Neural progenitor cell (in vitro differentiated cells): Measurements from ENCODE around the gene TBC1D17. TPM values are rescaled to one million over a fixed set of nuclear protein-coding genes. Genes with fewer than 3 reads are reported as not detected.
A peak's percentile ranks its signal among the peaks of the same experiment; 100 is the strongest.

Experiments used
- DNase-seq: peaks from one replicate; pipeline ENCODE4 v3.0.0-alpha.2; 2016; ENCODE audit warnings: low spot score
- H2AFZ ChIP-seq: fragments of 200-600 bp; sonication (generic); replicated peaks from 2 replicates; pipeline ENCODE4 v1.6.1; 2016; ENCODE audit warnings: antibody characterized with exemption
- H3F3A ChIP-seq: fragments of 200-600 bp; sonication (generic); 2 replicates; pipeline ENCODE4 v1.6.1; 2016; ENCODE audit warnings: antibody characterized with exemption, low read depth
- H3K27ac ChIP-seq: fragments of 200-600 bp; sonication (generic); 2 replicates; pipeline ENCODE4 v1.5.1; 2016; ENCODE audit warnings: mild to moderate bottlenecking
- H3K27me3 ChIP-seq: fragments of 200-600 bp; sonication (generic); 2 replicates; pipeline ENCODE4 v1.6.1; 2016; ENCODE audit warnings: mild to moderate bottlenecking, moderate library complexity
- H3K36me3 ChIP-seq: fragments of 200-600 bp; sonication (generic); 2 replicates; pipeline ENCODE4 v1.5.1; 2016
- H3K4me1 ChIP-seq: fragments of 200-600 bp; sonication (generic); 2 replicates; pipeline ENCODE4 v1.6.1; 2016; ENCODE audit warnings: mixed run types
- H3K4me2 ChIP-seq: fragments of 200-600 bp; sonication (generic); 2 replicates; pipeline ENCODE4 v1.6.1; 2016
- H3K4me3 ChIP-seq: fragments of 200-600 bp; sonication (generic); 2 replicates; pipeline ENCODE4 v1.5.1; 2016
- H3K79me2 ChIP-seq: fragments of 200-600 bp; sonication (generic); 2 replicates; pipeline ENCODE4 v1.6.1; 2016; ENCODE audit warnings: low read depth
- H3K9ac ChIP-seq: fragments of 200-600 bp; sonication (generic); 2 replicates; pipeline ENCODE4 v1.6.1; 2016
- H3K9me3 ChIP-seq: fragments of 200-600 bp; sonication (generic); 2 replicates; pipeline ENCODE4 v1.5.1; 2016; ENCODE audit warnings: low read depth
- H4K20me1 ChIP-seq: fragments of 200-600 bp; sonication (generic); 2 replicates; pipeline ENCODE4 v1.6.1; 2016; ENCODE audit warnings: low read depth
- H3K27ac Mint-ChIP-seq: 3 replicates; pipeline ENCODE4 v1.8.0; 2021; ENCODE audit warnings: mixed read lengths
- H3K27me3 Mint-ChIP-seq: 2 replicates; pipeline ENCODE4 v1.8.0; 2022; ENCODE audit warnings: low read depth, mild to moderate bottlenecking, inconsistent platforms, moderate library complexity, mixed read lengths; ENCODE audit not compliant: insufficient read depth
- H3K36me3 Mint-ChIP-seq: 3 replicates; pipeline ENCODE4 v1.8.0; 2021; ENCODE audit warnings: mixed read lengths
- H3K4me1 Mint-ChIP-seq: 3 replicates; pipeline ENCODE4 v1.8.0; 2021; ENCODE audit warnings: mixed read lengths
- H3K4me3 Mint-ChIP-seq: 3 replicates; pipeline ENCODE4 v1.8.0; 2021; ENCODE audit warnings: mild to moderate bottlenecking, moderate library complexity, mixed read lengths
- H3K9me3 Mint-ChIP-seq: 3 replicates; pipeline ENCODE4 v1.8.0; 2020; ENCODE audit warnings: mixed read lengths
- EZH2 ChIP-seq: fragments of 200-600 bp; sonication (generic); IDR thresholded peaks from 2 replicates; pipeline ENCODE4 v1.6.1; 2017; ENCODE audit warnings: antibody characterized with exemption, mild to moderate bottlenecking, moderate library complexity
- EZH2phosphoT487 ChIP-seq: fragments of 200-600 bp; sonication (generic); IDR thresholded peaks from 2 replicates; pipeline ENCODE4 v1.6.1; 2017; ENCODE audit warnings: antibody characterized with exemption
- total RNA-seq: library from RNA; depleted of rRNA; stranded (reverse); fragments of >200 nt; gene quantifications from 2 replicates; pipeline ENCODE4 v1.2.3, GENCODE V29; 2015; ENCODE audit warnings: low replicate concordance
- TF ChIP-seq, protein P1 (sequence below): fragments of 200-600 bp; sonication (generic); IDR thresholded peaks from 2 replicates; pipeline ENCODE4 v1.5.1; 2017; ENCODE audit warnings: antibody characterized with exemption, mild to moderate bottlenecking

The TBC1D17 gene
- total RNA-seq, 1 donor from 2014 or later, result 10.4 TPM

GRCh38 chr19:49881186-49881585 is 3.7 kb downstream of the TBC1D17 start:
- no peak overlapping the region for H3K4me2 ChIP-seq
- peaks cover 5% of the 10 kb centered on the region for H3K4me1 ChIP-seq
- DNase-seq, result no peak
- H2AFZ ChIP-seq, result no peak overlapping the region
- peaks cover 33% of the 10 kb centered on the region for H3K36me3 Mint-ChIP-seq
- no peaks in the 10 kb centered on the region for H3K27me3 ChIP-seq
- H3K27ac Mint-ChIP-seq, result no peak overlapping the region
- peaks cover 5% of the 10 kb centered on the region for H3F3A ChIP-seq
- H3K36me3 ChIP-seq, result peaks cover 4% of the 10 kb centered on the region
- peaks cover 18% of the 10 kb centered on the region for H4K20me1 ChIP-seq
- no peak overlapping the region for H3K27ac ChIP-seq
- no peaks in the 10 kb centered on the region for H3K9me3 ChIP-seq
- peaks cover 14% of the 10 kb centered on the region for H3K4me1 Mint-ChIP-seq
- H3K27me3 Mint-ChIP-seq, result peaks cover 2% of the 10 kb centered on the region
- TF ChIP-seq, protein P1, sequence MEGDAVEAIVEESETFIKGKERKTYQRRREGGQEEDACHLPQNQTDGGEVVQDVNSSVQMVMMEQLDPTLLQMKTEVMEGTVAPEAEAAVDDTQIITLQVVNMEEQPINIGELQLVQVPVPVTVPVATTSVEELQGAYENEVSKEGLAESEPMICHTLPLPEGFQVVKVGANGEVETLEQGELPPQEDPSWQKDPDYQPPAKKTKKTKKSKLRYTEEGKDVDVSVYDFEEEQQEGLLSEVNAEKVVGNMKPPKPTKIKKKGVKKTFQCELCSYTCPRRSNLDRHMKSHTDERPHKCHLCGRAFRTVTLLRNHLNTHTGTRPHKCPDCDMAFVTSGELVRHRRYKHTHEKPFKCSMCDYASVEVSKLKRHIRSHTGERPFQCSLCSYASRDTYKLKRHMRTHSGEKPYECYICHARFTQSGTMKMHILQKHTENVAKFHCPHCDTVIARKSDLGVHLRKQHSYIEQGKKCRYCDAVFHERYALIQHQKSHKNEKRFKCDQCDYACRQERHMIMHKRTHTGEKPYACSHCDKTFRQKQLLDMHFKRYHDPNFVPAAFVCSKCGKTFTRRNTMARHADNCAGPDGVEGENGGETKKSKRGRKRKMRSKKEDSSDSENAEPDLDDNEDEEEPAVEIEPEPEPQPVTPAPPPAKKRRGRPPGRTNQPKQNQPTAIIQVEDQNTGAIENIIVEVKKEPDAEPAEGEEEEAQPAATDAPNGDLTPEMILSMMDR, result no peak
- TF ChIP-seq EZH2phosphoT487 (no peak), EZH2 (no peak)
- H3K79me2 ChIP-seq, result peaks cover 13% of the 10 kb centered on the region
- H3K4me3 Mint-ChIP-seq, result no peak overlapping the region
- no peak overlapping the region for H3K9ac ChIP-seq
- H3K9me3 Mint-ChIP-seq, result no peaks in the 10 kb centered on the region
- no peak overlapping the region for H3K4me3 ChIP-seq

DNA sequence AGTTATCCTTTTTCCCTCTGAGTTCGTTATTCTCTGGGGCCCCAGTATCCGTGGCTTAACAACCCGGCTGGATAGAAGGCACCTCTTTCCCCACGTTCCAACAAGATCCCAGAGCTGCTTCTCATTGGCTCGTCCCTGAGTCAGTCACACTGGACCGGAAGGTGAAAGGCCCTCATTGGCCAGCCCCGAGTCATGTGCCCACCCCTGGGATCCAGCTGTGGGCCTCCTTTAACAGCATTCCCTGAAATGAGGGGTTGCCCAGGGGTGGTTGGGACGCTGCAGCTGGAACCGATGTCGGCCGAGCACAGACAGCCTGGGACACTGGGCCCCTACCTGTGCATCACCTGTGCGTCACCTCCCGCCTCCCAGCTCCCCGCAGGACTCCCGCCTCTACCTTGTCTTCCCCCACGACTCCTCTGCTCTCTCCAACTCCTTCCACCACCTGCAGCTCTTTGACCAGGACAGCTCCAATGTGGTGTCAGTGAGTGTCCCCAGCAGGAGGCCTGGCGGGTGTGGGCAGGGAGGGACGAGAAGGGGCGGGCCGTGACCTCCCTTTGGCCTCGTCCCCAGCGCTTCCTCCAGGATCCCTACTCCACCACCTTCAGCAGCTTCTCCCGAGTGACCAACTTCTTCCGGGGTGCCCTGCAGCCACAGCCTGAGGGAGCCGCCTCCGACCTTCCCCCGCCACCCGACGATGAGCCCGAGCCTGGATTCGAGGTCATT is 4.3 kb downstream of the TBC1D17 start:
- no peak overlapping the region for H3K27ac Mint-ChIP-seq
- peak; percentile 41 for DNase-seq
- H3K9ac ChIP-seq, result no peak overlapping the region
- TF ChIP-seq, protein P1, result no peak
- no peak for TF ChIP-seq EZH2phosphoT487
- no peak for TF ChIP-seq EZH2
- no peak overlapping the region for H3K27ac ChIP-seq
- no peaks in the 10 kb centered on the region for H3K9me3 Mint-ChIP-seq
- H3K9me3 ChIP-seq, result no peaks in the 10 kb centered on the region
- H4K20me1 ChIP-seq, result peaks cover 18% of the 10 kb centered on the region
- peaks cover 13% of the 10 kb centered on the region for H3K79me2 ChIP-seq
- H3K36me3 Mint-ChIP-seq, result peaks cover 35% of the 10 kb centered on the region
- peaks cover 14% of the 10 kb centered on the region for H3K4me1 Mint-ChIP-seq
- no peak overlapping the region for H3K4me2 ChIP-seq
- H3K36me3 ChIP-seq, result peaks cover 4% of the 10 kb centered on the region
- peaks cover 3% of the 10 kb centered on the region for H3F3A ChIP-seq
- H3K4me3 ChIP-seq, result no peak overlapping the region
- H3K4me1 ChIP-seq, result peaks cover 5% of the 10 kb centered on the region
- H3K4me3 Mint-ChIP-seq, result no peak overlapping the region
- H3K27me3 Mint-ChIP-seq, result peaks cover 2% of the 10 kb centered on the region
- H3K27me3 ChIP-seq, result no peaks in the 10 kb centered on the region
- no peak overlapping the region for H2AFZ ChIP-seq

GRCh38 chr19:49882643-49883042 is 5.1 kb downstream of the TBC1D17 start:
- H3K27me3 Mint-ChIP-seq, result peaks cover 2% of the 10 kb centered on the region
- H3K4me3 Mint-ChIP-seq, result no peak overlapping the region
- Histone ChIP-seq H3F3A (peaks cover 3% of the 10 kb centered on the region), H3K27me3 (no peaks in the 10 kb centered on the region), H3K79me2 (peaks cover 13% of the 10 kb centered on the region), H3K36me3 (peaks cover 4% of the 10 kb centered on the region), H3K4me3 (no peak overlapping the region), H4K20me1 (peaks cover 18% of the 10 kb centered on the region), H3K9me3 (no peaks in the 10 kb centered on the region), H3K9ac (no peak overlapping the region), H3K27ac (no peak overlapping the region), H2AFZ (no peak overlapping the region), H3K4me2 (no peak overlapping the region), H3K4me1 (peaks cover 5% of the 10 kb centered on the region)
- H3K36me3 Mint-ChIP-seq, result peaks cover 35% of the 10 kb centered on the region
- DNase-seq, result no peak
- no peaks in the 10 kb centered on the region for H3K9me3 Mint-ChIP-seq
- peaks cover 14% of the 10 kb centered on the region for H3K4me1 Mint-ChIP-seq
- TF ChIP-seq EZH2phosphoT487, result no peak
- no peak for TF ChIP-seq EZH2
- TF ChIP-seq, protein P1, result no peak
- H3K27ac Mint-ChIP-seq, result no peak overlapping the region
